Measurements from ENCODE around the gene PCYOX1L. TPM values are rescaled to one million over a fixed set of nuclear protein-coding genes. Genes with fewer than 3 reads are reported as not detected.
A peak's percentile ranks its signal among the peaks of the same experiment; 100 is the strongest.
"Not testable (repeated sequence)": the region's sequence is repeated elsewhere in the genome, so short reads cannot be mapped to it uniquely, and the experiment has no call there.

Gene PCYOX1L
- total RNA-seq, 3 donors from 2014 or later: 3.1 to 5.9 (median 4.2) TPM

- DNase-seq (no peak), ATAC-seq (no peak)
- no peaks in the 10 kb centered on the region for H3K36me3 ChIP-seq (ENCODE audit: low read depth)
- peaks cover 7% of the 10 kb centered on the region for H3K4me1 ChIP-seq (ENCODE audit: low read depth)
- no peak overlapping the region for H3K4me3 ChIP-seq
- H3K9me3 ChIP-seq: no peaks in the 10 kb centered on the region
- intact Hi-C loops (cut with DNase I, micrococcal nuclease): loop anchor here in 1 of 2 donors (10.0 kb wide), 1 partner anchor 48 kb away; no protein-coding TSS in a partner anchor
- no peak for TF ChIP-seq CTCF (IDR thresholded peaks at IDR 0.05)
These were observed 29.3 kb downstream of the PCYOX1L start for GRCh38 chr5:149387081-149387631.

- DNase-seq: no peak
- H3K4me1 ChIP-seq (ENCODE audit: low read depth): peaks cover under 1% of the 10 kb centered on the region
- ATAC-seq: peak; percentile 12
- no peak overlapping the region for H3K4me3 ChIP-seq
- intact Hi-C loops (cut with DNase I, micrococcal nuclease): loop anchor here in 1 of 2 donors (10.0 kb wide), 1 partner anchor 47 kb away; no protein-coding TSS in a partner anchor
- no peak for TF ChIP-seq CTCF (IDR thresholded peaks at IDR 0.05)
- H3K9me3 ChIP-seq: no peaks in the 10 kb centered on the region
- H3K36me3 ChIP-seq (ENCODE audit: low read depth): no peaks in the 10 kb centered on the region
These were observed 30.1 kb downstream of the PCYOX1L start for GRCh38 chr5:149387982-149388381.

GRCh38 chr5:149388498-149389190, 30.8 kb downstream of the PCYOX1L start:
- Histone ChIP-seq H3K36me3 (ENCODE audit: low read depth) (no peaks in the 10 kb centered on the region), H3K4me3 (no peak overlapping the region), H3K4me1 (ENCODE audit: low read depth) (no peaks in the 10 kb centered on the region), H3K9me3 (no peaks in the 10 kb centered on the region)
- ATAC-seq (no peak), DNase-seq (no peak)
- intact Hi-C loops (cut with DNase I, micrococcal nuclease): loop anchor here in 1 of 2 donors (10.0 kb wide), 1 partner anchor 46 kb away; no protein-coding TSS in a partner anchor
- TF ChIP-seq CTCF (IDR thresholded peaks at IDR 0.05): no peak

GRCh38 chr5:149389552-149390495, 32.0 kb downstream of the PCYOX1L start:
- H3K36me3 ChIP-seq (ENCODE audit: low read depth): no peaks in the 10 kb centered on the region
- ATAC-seq (peak; percentile 19), DNase-seq (no peak)
- H3K4me1 ChIP-seq (ENCODE audit: low read depth): no peaks in the 10 kb centered on the region
- TF ChIP-seq CTCF (IDR thresholded peaks at IDR 0.05): no peak
- no peak overlapping the region for H3K4me3 ChIP-seq
- intact Hi-C loops (cut with DNase I, micrococcal nuclease): loop anchor here in 1 of 2 donors (10.0 kb wide), 1 partner anchor 45 kb away; no protein-coding TSS in a partner anchor
- H3K9me3 ChIP-seq: no peaks in the 10 kb centered on the region

- H3K9me3 ChIP-seq; H3K36me3 ChIP-seq (ENCODE audit: low read depth); ATAC-seq; DNase-seq; H3K4me1 ChIP-seq (ENCODE audit: low read depth); intact Hi-C loops (cut with DNase I, micrococcal nuclease); H3K4me3 ChIP-seq: not testable (repeated sequence)
These were observed 33.2 kb downstream of the PCYOX1L start for GRCh38 chr5:149391076-149391475.

All from mucosa of descending colon (tissue), 3 donors.